Measurements from ENCODE around the gene CRAT. TPM values are rescaled to one million over a fixed set of nuclear protein-coding genes. Genes with fewer than 3 reads are reported as not detected.

CRAT gene
- total RNA-seq, 2 donors from 2014 or later, result 62.3 to 78.3 TPM

DNA sequence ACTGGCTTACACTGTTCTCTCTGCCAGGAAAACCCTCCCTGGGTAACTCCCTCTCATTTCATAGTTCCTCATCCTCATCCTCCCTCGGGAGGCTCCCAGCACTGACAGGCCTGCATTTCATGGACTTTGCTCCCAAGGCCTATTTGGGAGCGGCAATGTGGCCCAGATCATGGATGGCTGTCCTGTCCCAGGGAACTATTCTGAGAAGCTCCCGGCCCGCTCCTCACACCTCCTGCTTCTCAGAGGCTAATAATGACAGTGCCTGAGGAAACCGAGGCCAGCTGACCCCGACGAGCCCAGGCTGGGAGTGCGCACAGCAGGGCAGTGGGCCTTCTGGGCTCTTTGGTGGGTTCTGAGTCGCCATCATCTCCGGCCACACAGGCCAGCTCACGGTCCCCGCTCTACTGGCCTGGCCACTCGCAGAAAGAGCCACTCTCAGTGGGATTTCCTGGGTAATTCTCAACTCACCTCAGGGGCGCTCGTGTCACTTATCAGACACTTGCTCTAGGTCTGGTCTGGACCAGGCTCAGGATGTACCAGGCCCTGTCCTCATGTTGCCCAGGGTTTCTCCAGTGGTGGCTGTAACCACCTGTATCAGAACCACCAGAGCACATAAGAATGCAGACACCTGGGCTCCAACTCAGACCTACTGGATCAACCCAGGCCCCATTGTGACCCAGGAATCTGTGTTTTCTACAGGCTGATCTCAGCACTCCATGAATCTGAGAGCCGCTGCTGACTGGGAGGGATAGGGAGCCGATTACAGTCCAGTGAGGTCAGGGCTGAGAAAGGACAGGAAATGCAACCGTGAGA, 31.7 kb downstream of the CRAT start:
- Histone ChIP-seq H3K27ac (peak overlapping the region; percentile 84), H3K4me1 (peaks cover 18% of the 10 kb centered on the region), H3K4me3 (no peak overlapping the region), H3K36me3 (no peaks in the 10 kb centered on the region), H3K9ac (ENCODE audit: low read depth in 2 of 2, low read length in 2 of 2) (peak overlapping the region; percentile 37 to 70), H3K9me3 (no peaks in the 10 kb centered on the region), H3K27me3 (no peaks in the 10 kb centered on the region)
- intact Hi-C loops (cut with DNase I), result no loop called here
- TF ChIP-seq, protein P1, sequence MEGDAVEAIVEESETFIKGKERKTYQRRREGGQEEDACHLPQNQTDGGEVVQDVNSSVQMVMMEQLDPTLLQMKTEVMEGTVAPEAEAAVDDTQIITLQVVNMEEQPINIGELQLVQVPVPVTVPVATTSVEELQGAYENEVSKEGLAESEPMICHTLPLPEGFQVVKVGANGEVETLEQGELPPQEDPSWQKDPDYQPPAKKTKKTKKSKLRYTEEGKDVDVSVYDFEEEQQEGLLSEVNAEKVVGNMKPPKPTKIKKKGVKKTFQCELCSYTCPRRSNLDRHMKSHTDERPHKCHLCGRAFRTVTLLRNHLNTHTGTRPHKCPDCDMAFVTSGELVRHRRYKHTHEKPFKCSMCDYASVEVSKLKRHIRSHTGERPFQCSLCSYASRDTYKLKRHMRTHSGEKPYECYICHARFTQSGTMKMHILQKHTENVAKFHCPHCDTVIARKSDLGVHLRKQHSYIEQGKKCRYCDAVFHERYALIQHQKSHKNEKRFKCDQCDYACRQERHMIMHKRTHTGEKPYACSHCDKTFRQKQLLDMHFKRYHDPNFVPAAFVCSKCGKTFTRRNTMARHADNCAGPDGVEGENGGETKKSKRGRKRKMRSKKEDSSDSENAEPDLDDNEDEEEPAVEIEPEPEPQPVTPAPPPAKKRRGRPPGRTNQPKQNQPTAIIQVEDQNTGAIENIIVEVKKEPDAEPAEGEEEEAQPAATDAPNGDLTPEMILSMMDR (IDR thresholded peaks at IDR 0.05), result no peak
- peak; percentile 82 for DNase-seq

DNA sequence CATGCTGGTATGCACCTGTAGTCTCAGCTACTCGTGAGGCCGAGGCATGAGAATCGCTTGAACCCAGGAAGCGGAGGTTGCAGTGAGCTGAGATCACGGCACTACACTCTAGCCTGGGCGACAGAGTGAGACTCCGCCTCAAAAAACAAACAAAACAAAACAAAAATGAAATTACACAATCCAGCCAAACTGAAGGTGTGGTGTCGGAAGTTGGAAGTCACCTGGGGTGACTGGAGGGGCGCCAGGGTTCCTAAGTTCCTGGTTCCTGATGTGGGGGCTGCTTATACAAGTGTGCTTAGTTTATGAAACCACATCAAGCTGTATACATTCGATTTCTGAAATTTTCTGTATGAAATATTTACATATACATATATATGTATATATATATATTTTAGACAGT, 33.4 kb downstream of the CRAT start:
- TF ChIP-seq, protein P1 (IDR thresholded peaks at IDR 0.05), result no peak

DNA sequence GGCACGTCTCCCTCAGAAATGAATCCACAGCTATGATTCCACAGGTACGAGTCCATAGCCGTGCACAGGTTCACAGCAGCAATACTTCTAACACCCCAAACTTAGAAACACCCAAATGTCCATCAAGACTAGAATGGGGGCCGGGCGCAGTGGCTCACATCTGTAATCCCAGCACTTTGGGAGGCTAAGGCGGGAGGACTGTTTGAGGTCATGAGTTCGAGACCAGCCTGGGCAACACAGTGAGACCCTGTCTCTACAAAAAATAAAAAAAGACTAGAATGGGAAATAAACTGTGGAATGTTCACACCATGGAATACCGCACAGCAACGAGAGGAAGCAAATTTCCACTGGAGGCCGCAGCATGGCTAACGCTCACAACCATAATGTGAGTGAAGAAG, 34.0 kb downstream of the CRAT start:
- H3K9me3 ChIP-seq, result no peaks in the 10 kb centered on the region
- no peak for DNase-seq
- intact Hi-C loops (cut with DNase I), result no loop called here
- H3K4me3 ChIP-seq, result no peak overlapping the region
- TF ChIP-seq, protein P1 (IDR thresholded peaks at IDR 0.05), result no peak
- peaks cover 12% of the 10 kb centered on the region for H3K4me1 ChIP-seq
- H3K36me3 ChIP-seq, result no peaks in the 10 kb centered on the region
- peak overlapping the region; percentile 84 for H3K27ac ChIP-seq
- H3K9ac ChIP-seq (ENCODE audit: low read depth in 2 of 2, low read length in 2 of 2), result peak overlapping the region in 1 of 2 donors; percentile 58
- H3K27me3 ChIP-seq, result no peaks in the 10 kb centered on the region

More for the DNA sequence above, 33.4 kb downstream of the CRAT start:
- Histone ChIP-seq H3K27me3 (no peaks in the 10 kb centered on the region), H3K4me1 (peaks cover 17% of the 10 kb centered on the region), H3K36me3 (no peaks in the 10 kb centered on the region), H3K4me3 (no peak overlapping the region), H3K9ac (ENCODE audit: low read depth in 2 of 2, low read length in 2 of 2) (peak overlapping the region in 1 of 2 donors; percentile 58), H3K9me3 (no peaks in the 10 kb centered on the region), H3K27ac (peak overlapping the region; percentile 84)
- intact Hi-C loops (cut with DNase I), result no loop called here
- peak; percentile 81 for DNase-seq

DNA sequence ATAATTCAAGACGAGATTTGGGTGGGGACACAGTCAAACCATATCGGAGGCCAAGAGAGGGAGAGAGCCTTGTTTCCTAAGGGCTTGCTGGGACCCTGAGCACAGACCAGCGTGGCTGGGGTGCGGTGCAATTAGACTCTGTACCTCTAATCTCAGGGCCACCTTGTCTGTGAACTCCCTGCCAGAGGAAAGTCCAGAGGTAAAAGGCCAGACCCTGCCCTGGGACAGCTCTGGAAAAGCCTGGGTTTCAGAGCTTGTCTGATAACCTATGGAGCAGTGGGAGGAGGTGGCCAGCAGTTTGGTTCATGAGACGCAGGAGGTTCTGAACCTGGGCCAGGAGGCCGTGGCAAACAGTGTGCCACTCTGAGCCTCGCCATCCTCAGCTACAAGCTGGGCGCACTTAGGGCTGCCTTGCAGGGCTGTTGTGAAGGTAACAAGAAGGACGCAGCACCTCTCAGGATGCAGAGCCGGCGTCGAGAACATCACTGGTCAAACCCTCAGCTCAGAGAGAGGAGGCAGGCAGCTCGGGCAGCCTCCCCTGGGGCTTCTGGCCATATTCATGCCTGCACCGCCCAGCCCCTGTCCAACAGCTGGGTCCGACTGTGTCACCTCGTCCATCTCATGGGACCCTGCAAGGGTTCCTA, 34.5 kb downstream of the CRAT start:
- Histone ChIP-seq H3K4me3 (no peak overlapping the region), H3K36me3 (no peaks in the 10 kb centered on the region), H3K4me1 (peaks cover 12% of the 10 kb centered on the region), H3K9me3 (no peaks in the 10 kb centered on the region), H3K9ac (ENCODE audit: low read depth in 2 of 2, low read length in 2 of 2) (no peak overlapping the region), H3K27ac (no peak overlapping the region), H3K27me3 (no peaks in the 10 kb centered on the region)
- intact Hi-C loops (cut with DNase I), result no loop called here
- TF ChIP-seq, protein P1 (IDR thresholded peaks at IDR 0.05), result no peak
- peak; percentile 43 for DNase-seq

DNA sequence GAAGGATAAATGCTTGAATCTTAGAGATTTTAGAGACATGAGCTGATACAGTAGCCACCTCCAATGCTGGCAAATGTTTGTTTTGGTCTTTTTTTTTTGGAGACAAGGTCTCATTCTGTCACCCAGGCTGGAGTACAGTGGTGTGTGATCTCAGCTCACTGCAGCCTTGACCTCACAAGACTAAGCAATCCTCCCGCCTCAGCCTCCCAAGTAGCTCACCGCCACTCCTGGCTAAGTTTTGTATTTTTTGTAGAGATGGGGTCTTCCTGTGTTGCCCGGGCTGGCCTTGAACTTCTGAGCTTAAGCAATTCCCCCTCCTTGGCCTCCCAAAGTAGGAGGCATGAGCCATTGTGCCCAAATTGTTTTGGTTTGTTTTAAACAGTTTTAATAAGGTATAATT, 36.5 kb downstream of the CRAT start:
- TF ChIP-seq, protein P1 (IDR thresholded peaks at IDR 0.05), result no peak
- no peaks in the 10 kb centered on the region for H3K27me3 ChIP-seq
- H3K9me3 ChIP-seq, result no peaks in the 10 kb centered on the region
- H3K27ac ChIP-seq, result no peak overlapping the region
- H3K4me3 ChIP-seq, result no peak overlapping the region
- intact Hi-C loops (cut with DNase I), result no loop called here
- no peak for DNase-seq
- H3K4me1 ChIP-seq, result peaks cover 6% of the 10 kb centered on the region
- no peaks in the 10 kb centered on the region for H3K36me3 ChIP-seq
- no peak overlapping the region for H3K9ac ChIP-seq (ENCODE audit: low read depth in 2 of 2, low read length in 2 of 2)

All from colonic mucosa (tissue), 4 donors.